HUES6 (cell line): ENCODE data around the gene CNTNAP2.

Experiments used
- H3K27ac ChIP-seq: 2 replicates; pipeline ENCODE4 v1.7.0; 2013; ENCODE audit warnings: low read depth, mild to moderate bottlenecking, low read length, inconsistent platforms
- H3K27me3 ChIP-seq: 2 replicates; pipeline ENCODE4 v1.6.1; 2013; ENCODE audit warnings: low read length; ENCODE audit not compliant: control insufficient read depth, insufficient read depth
- H3K36me3 ChIP-seq: 2 replicates; pipeline ENCODE4 v1.6.1; 2013; ENCODE audit warnings: low read length; ENCODE audit not compliant: control insufficient read depth, insufficient read depth
- H3K4me1 ChIP-seq: 2 replicates; pipeline ENCODE4 v1.6.1; 2013; ENCODE audit warnings: low read length; ENCODE audit not compliant: control insufficient read depth, insufficient read depth
- H3K4me3 ChIP-seq: 2 replicates; pipeline ENCODE4 v1.5.1; 2013; ENCODE audit warnings: low read depth, low read length
- H3K9ac ChIP-seq: one replicate; pipeline ENCODE4 v1.6.1; 2013; ENCODE audit warnings: mild to moderate bottlenecking, low read length
- H3K9me3 ChIP-seq: 2 replicates; pipeline ENCODE4 v1.6.1; 2013; ENCODE audit warnings: low read depth, low read length; ENCODE audit not compliant: control insufficient read depth, insufficient read depth

The CNTNAP2 gene

GRCh38 chr7:146285418-146285817, 168.8 kb downstream of the CNTNAP2 start:
- no peak overlapping the region for H3K4me3 ChIP-seq
- H3K9me3 ChIP-seq: no peaks in the 10 kb centered on the region
- H3K27me3 ChIP-seq: no peaks in the 10 kb centered on the region
- H3K27ac ChIP-seq: no peak overlapping the region
- H3K9ac ChIP-seq: no peak overlapping the region
- no peaks in the 10 kb centered on the region for H3K36me3 ChIP-seq
- H3K4me1 ChIP-seq: peaks cover 9% of the 10 kb centered on the region; the same call in 1 of the 2 replicates

DNA sequence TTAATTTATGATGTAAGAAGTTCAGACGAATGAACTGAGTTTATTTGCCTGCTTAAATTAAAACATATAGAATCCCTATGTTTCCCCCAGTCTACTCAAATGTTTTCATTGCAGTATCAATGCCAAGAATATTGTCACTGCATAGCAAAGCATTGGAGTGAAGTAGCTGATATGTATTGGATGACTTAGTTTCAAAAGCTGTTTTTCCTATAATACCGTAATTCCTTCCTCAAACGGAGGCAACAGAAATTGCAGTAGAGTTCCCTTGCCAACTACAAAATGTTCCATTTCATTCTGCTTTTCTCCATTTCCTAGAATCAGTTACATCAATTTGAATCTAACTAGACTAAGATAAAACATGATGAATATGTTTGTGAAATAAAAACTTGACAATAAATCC, 174.1 kb downstream of the CNTNAP2 start:
- H3K27ac ChIP-seq: no peak overlapping the region
- no peak overlapping the region for H3K4me3 ChIP-seq
- H3K9ac ChIP-seq: no peak overlapping the region
- peaks cover 9% of the 10 kb centered on the region; the same call in 1 of the 2 replicates for H3K4me1 ChIP-seq
- no peaks in the 10 kb centered on the region for H3K36me3 ChIP-seq
- H3K27me3 ChIP-seq: no peaks in the 10 kb centered on the region
- H3K9me3 ChIP-seq: no peaks in the 10 kb centered on the region

- no peak overlapping the region for H3K4me3 ChIP-seq
- H3K9ac ChIP-seq: no peak overlapping the region
- no peaks in the 10 kb centered on the region for H3K36me3 ChIP-seq
- no peak overlapping the region for H3K27ac ChIP-seq
- H3K4me1 ChIP-seq: peaks cover 4% of the 10 kb centered on the region; the same call in 1 of the 2 replicates
- no peaks in the 10 kb centered on the region for H3K9me3 ChIP-seq
- no peaks in the 10 kb centered on the region for H3K27me3 ChIP-seq
Measured at GRCh38 chr7:146291900-146292299, 175.3 kb downstream of the CNTNAP2 start.

GRCh38 chr7:146296028-146296427, 179.4 kb downstream of the CNTNAP2 start:
- no peaks in the 10 kb centered on the region for H3K27me3 ChIP-seq
- no peaks in the 10 kb centered on the region for H3K4me1 ChIP-seq
- no peaks in the 10 kb centered on the region for H3K36me3 ChIP-seq
- no peak overlapping the region for H3K27ac ChIP-seq
- no peaks in the 10 kb centered on the region for H3K9me3 ChIP-seq
- no peak overlapping the region for H3K4me3 ChIP-seq
- H3K9ac ChIP-seq: no peak overlapping the region

- Histone ChIP-seq H3K4me1 (peaks cover 6% of the 10 kb centered on the region; the same call in 1 of the 2 replicates), H3K27ac (no peak overlapping the region), H3K27me3 (no peaks in the 10 kb centered on the region), H3K9me3 (no peaks in the 10 kb centered on the region), H3K36me3 (no peaks in the 10 kb centered on the region), H3K9ac (no peak overlapping the region), H3K4me3 (no peak overlapping the region)
Measured at GRCh38 chr7:146314962-146315361, 198.4 kb downstream of the CNTNAP2 start.

DNA sequence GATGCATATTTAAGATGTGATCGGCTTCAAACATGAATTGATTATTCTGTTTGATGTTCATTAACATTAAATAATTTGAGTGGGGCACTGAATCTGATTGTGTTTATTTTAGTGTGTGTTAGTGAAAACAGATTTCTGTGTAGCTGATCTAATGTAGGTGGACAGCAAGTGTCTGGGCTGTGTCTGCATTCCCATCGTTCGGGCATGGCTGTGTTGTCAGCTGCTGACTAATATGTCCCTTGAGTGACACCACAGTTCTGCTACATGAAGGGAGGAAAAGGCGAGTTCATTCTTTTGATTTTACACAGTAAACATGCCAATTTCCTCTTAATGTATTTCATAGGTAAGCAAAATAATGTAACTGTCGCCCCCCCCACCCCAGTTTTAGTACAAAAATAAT, 203.0 kb downstream of the CNTNAP2 start:
- Histone ChIP-seq H3K36me3 (no peaks in the 10 kb centered on the region), H3K9me3 (no peaks in the 10 kb centered on the region), H3K4me1 (peaks cover 8% of the 10 kb centered on the region), H3K9ac (no peak overlapping the region), H3K4me3 (no peak overlapping the region), H3K27ac (no peak overlapping the region), H3K27me3 (no peaks in the 10 kb centered on the region)

DNA sequence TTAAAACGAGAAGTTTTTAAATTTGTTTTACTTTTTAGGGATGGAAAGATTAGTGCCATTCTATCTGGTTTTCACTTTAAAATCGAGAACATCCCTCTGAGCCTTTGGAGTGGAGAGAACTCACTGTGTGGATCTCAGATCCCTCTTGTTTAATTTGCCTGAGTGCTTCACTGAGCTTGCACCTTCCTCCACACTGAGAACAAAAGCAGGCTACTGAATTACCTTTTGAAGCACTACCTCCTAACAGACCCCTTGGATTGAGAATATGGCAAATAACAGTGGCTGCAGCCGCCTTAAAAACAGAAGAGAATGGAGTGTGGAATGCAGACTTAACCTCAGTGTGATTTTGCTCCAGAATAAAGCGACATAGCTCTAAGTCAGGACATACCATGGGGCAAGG, 204.7 kb downstream of the CNTNAP2 start:
- H3K9ac ChIP-seq: no peak overlapping the region
- H3K9me3 ChIP-seq: no peaks in the 10 kb centered on the region
- H3K4me3 ChIP-seq: no peak overlapping the region
- no peaks in the 10 kb centered on the region for H3K27me3 ChIP-seq
- no peak overlapping the region for H3K27ac ChIP-seq
- no peaks in the 10 kb centered on the region for H3K36me3 ChIP-seq
- peaks cover 3% of the 10 kb centered on the region; the same call in 1 of the 2 replicates for H3K4me1 ChIP-seq

GRCh38 chr7:146331369-146331768, 214.8 kb downstream of the CNTNAP2 start:
- H3K4me1 ChIP-seq: no peaks in the 10 kb centered on the region
- H3K4me3 ChIP-seq: no peak overlapping the region
- H3K27me3 ChIP-seq: no peaks in the 10 kb centered on the region
- H3K27ac ChIP-seq: no peak overlapping the region
- no peaks in the 10 kb centered on the region for H3K9me3 ChIP-seq
- no peaks in the 10 kb centered on the region for H3K36me3 ChIP-seq
- H3K9ac ChIP-seq: no peak overlapping the region

DNA sequence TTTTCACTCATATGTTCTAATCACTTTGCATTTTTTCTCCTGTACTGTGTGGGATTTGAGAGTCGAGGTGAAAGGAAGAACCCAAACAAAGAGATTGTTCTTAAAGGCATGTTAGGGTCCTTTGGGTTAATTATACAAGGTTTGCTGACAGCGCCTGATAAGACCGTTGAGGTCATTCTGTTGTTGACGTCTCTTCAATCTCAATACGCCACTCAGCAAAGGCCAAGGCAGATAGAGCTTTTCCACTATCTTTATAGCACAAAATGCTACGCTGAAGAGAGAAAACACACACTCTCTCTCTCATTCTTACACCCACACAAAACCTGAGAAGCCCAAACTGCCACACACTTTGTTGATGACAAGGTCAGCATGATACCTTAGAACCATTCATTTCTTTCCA, 228.7 kb downstream of the CNTNAP2 start:
- H3K4me3 ChIP-seq: no peak overlapping the region
- no peak overlapping the region for H3K27ac ChIP-seq
- no peaks in the 10 kb centered on the region for H3K27me3 ChIP-seq
- H3K4me1 ChIP-seq: no peaks in the 10 kb centered on the region
- H3K9ac ChIP-seq: no peak overlapping the region
- no peaks in the 10 kb centered on the region for H3K9me3 ChIP-seq
- H3K36me3 ChIP-seq: no peaks in the 10 kb centered on the region

DNA sequence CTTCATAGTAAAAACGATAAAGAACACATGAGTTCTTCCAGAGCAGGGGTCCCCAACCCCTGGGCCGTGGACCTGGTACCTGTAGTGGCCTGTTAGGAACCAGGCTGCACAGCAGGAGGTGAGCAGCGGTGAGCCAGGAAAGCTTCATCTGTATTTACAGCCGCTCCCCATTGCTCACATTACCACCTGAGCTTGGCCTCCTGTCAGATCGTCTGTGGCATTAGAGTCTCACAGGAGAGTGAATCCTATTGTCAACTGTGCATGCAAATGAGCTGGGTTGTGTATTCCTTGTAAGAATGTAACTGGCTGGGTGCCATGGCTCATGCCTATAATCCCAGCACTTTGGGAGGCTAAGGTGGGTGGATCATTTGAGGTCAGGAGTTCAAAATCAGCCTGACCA, 229.5 kb downstream of the CNTNAP2 start:
- Histone ChIP-seq H3K36me3 (no peaks in the 10 kb centered on the region), H3K27ac (no peak overlapping the region), H3K9me3 (no peaks in the 10 kb centered on the region), H3K9ac (no peak overlapping the region), H3K4me3 (no peak overlapping the region), H3K27me3 (no peaks in the 10 kb centered on the region), H3K4me1 (no peaks in the 10 kb centered on the region)

- Histone ChIP-seq H3K4me1 (no peaks in the 10 kb centered on the region), H3K4me3 (no peak overlapping the region), H3K27ac (no peak overlapping the region), H3K27me3 (no peaks in the 10 kb centered on the region), H3K9me3 (no peaks in the 10 kb centered on the region), H3K9ac (no peak overlapping the region), H3K36me3 (no peaks in the 10 kb centered on the region)
Measured at GRCh38 chr7:146355216-146355615, 238.6 kb downstream of the CNTNAP2 start.

GRCh38 chr7:146359176-146359575, 242.6 kb downstream of the CNTNAP2 start:
- Histone ChIP-seq H3K9ac (no peak overlapping the region), H3K4me1 (no peaks in the 10 kb centered on the region), H3K4me3 (no peak overlapping the region), H3K9me3 (no peaks in the 10 kb centered on the region), H3K36me3 (no peaks in the 10 kb centered on the region), H3K27me3 (no peaks in the 10 kb centered on the region), H3K27ac (no peak overlapping the region)
